Measurements from ENCODE around the gene GZMM.

GZMM gene

DNA sequence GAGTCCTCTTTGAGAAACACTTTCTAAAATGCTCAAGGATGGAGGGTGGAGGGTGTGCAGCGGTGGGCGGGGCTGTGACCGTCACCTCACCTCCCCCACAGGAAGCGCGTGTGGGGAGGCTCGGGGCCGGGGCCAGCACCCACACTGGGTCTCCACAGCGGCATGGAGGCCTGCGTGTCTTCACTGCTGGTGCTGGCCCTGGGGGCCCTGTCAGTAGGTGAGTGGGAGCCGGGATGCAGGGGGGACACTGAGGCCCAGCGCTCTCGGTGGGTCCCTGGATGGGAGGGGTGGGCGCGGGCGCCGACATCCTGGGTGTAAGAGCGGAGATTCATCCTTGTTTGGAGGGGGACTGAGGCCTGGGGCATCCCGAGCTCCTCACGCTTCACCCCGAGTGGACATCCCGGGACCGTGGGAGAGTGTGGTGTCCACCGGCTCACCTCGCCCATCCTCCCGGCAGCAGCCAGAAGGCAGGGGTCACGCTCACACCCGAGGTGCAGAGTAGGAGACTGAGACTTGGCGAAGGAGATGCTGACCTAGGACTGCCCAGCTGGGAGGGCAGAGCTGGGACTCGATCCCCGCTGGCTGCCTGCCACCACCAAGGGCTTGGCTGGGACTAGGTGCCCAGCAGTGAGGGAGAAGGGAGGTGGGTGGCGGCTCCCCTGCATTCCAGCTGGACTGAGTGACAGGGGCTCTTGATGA is at the start of gene GZMM:
Gene GZMM, plus strand, starts transcription at position 144 of the 699 bp plus-strand sequence. Its CDS starts 19 bp downstream, at position 163.
- peak; percentile 19 to 74 (median 51) for DNase-seq

DNA sequence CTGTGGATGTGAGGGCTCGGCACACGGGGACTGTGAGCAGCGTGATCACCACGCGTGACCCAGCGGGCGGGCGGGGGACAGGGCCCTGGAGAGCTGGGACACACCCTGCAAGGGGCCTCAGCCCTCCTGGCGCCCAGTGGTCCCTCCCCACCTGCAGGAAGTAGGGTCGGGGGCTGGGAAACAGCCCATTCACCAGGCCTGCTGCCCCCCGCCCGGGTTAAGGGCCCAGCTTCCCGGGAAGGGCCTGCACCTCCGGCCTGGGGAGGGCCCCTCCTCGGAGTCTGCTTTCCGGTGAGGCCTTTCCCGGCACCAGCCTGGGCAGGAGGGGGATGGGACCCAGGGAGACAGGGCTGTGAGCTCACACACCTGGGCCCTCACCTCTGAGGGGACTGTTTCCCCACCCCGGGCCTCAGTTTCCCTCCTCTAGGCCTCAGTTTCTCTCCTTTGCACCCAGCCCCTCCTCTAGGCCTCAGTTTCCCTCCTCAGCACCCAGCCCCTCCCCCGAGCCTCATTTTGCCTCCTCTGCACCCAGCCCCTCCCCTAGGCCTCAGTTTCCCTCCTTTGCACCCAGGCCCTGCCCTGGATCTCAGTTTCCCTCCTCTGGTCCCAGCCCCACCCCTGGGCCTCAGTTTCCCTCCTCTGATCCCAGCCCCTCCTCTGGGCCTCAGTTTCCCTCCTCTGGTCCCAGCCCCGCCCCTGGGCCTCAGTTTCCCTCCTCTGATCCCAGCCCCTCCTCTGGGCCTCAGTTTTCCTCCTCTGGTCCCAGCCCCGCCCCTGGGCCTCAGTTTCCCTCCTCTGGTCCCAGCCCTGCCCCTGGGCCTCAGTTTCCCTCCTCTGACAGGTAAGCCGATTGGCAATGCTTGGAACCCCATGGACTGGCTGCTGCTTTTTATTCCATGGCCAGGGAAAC is 49.4 kb upstream of the GZMM start:
- no peak for DNase-seq

DNA sequence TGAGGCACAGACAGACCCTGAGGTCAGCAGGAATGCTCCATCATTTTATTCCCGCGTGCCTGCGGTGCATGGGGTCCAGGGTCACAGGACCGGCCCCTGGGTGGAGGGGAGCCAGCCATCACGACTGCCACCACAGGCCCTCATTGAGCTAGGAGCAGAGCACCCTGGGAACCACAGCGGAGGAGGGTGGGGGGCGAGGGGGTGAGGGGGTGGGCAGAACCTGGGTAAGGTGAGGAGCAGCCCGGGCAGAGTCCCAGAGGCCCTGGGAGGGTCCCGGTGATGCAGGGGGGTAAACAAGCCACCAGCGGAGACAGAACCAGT is 48.8 kb upstream of the GZMM start:
- DNase-seq: no peak

DNA sequence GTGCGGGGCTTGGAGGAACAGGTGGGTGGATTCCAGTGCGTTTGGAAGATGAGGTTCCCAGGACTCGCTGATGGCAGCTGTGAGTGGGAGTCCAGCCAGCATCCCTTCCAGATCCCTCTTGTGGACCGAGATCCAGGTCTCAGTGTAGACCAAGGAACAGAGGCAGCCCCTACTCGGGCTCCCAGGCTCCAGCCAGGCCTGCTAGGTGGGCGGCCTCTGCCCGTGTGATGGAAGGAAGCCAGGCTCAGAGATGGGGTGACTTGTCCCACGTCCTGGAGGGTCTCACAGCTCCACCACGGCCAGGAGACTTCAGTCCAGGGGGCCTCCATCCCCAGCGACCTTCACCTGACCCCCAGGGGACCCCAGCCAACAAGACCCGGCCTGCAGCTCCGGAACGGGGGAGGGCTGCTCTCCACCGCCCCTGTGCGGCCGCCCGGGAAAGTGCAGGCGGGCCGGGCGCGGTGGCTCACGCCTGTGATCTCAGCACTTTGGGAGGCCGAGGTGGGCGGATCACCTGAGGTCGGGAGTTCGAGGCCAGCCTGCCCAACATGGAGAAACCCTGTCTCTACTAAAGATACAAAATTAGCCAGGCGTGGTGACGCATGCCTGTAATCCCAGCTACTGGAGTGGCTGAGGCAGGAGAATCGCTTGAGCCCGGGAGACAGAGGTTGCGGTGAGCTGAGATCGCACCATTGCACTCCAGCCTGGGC is 48.3 kb upstream of the GZMM start:
- DNase-seq: peak in 2 of 4 experiments; percentile 9 to 20

DNA sequence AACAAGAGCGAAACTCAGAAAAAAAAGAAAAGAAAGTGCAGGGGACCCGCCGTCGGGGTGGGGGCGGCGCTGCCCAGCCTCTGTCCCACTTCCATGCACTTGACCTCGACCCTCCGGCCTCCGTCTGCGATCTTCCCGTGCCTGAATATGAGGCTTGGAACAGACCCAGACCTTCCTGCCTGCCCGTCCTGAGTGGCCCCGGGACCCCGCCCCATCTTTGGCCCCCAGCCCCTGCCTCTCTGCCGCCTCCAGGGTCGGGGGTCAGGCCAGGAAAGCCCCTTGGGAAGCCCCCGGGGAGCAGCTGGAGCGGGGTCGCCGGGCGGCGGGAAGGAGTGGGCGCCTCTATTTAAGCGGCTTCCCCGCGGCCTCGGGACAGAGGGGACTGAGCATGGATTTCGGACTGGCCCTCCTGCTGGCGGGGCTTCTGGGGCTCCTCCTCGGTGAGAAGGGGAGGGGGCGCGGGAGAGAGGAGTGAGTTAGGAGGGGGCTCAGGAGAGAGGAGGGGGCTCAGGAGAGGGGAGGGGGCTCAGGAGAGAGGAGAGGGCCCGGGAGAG is 47.7 kb upstream of the GZMM start, which contains the start of gene MADCAM1:
Gene MADCAM1, plus strand, starts transcription at position 375 of the 554 bp plus-strand sequence. Its CDS starts 14 bp downstream, at position 389.
- no peak for DNase-seq

DNA sequence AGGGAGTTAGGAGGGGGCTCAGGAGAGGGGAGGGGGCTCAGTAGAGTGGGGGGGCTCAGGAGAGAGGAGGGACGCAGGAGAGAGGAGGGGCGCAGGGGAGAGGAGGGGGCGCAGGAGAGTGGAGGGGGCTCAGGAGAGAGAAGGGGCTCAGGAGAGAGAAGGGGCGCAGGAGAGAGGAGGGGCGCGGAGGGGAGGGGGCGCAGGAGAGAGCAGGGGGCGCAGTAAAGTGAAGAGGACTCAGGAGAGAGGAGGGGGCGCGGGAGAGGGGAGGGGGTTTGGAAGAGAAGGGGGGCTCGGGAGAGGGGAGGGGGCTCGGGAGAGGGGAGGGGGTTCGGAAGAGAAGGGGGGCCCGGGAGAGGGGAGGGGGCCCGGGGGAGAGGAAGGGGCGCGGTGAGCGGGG is 46.9 kb upstream of the GZMM start:
- DNase-seq: no peak

DNA sequence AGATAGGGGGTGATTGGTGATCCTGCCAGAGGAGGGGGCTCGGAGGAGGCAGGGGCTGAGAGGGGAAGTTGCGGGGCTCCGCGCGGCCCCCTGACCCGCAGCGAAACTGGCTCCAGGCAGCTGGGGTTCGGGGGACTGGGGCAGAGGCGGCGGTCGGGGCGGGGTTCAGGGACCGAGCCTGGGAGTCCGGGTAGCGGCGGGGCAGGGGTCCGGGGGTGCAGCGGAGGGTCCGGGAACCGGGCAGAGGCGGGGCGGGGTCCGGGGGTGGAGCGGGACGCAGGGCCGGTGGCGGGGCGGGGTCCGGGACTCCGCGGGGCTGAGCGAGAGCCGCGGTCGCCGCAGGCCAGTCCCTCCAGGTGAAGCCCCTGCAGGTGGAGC is 46.4 kb upstream of the GZMM start:
- no peak for DNase-seq

DNA sequence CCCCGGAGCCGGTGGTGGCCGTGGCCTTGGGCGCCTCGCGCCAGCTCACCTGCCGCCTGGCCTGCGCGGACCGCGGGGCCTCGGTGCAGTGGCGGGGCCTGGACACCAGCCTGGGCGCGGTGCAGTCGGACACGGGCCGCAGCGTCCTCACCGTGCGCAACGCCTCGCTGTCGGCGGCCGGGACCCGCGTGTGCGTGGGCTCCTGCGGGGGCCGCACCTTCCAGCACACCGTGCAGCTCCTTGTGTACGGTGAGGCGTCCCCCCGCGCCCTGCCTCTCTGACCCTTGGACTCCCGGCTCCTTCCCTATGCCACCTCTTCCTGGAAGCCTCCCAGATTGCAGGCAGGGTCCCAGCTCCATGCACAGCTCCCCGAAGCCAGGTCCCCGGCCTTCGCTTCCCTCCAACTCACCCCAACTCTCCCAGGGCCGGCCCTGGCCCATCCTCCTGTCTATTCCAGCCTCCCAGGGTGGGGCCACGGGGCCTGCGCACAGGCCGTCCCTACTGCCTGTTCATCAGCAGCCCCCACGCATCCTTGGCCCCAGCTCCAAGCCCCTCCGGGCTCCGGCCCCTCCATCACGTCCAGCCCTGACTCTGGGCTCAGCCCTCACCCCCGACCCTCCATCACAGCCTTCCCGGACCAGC is 45.9 kb upstream of the GZMM start:
- no peak for DNase-seq

DNA sequence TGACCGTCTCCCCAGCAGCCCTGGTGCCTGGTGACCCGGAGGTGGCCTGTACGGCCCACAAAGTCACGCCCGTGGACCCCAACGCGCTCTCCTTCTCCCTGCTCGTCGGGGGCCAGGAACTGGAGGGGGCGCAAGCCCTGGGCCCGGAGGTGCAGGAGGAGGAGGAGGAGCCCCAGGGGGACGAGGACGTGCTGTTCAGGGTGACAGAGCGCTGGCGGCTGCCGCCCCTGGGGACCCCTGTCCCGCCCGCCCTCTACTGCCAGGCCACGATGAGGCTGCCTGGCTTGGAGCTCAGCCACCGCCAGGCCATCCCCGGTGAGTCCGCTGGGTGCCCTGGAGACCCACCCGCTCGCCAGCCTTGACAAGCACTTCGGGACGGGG is 45.4 kb upstream of the GZMM start:
- no peak for DNase-seq

DNA sequence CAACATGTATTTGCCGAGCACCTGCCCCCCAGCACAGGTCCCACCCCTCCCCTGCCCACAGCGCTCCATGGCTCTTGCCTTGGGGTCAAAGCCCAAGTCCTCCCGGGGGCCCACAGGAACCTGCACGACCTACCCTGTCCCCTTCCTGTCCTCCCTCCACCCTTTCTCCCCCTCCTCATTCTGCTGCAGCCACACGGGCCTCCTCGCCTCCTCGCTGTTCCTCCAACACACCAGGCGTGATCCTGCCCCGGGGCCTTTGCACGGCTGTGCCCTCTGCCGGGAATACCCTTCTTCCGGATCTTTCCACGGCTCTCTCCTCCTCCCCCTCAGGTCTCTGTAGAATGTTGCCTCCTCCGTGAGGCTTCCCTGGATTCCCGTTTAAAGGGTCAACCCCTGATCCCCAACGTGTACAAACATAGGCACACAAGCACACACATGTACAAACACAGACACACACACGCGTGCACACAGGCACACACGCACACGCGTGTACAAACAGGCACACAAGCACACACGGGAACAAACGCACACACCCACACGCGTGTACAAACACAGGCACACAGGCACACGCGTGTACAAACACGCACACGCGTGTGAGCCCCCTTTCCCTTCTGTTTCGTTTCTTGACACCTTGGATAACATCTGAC is 44.8 kb upstream of the GZMM start:
- no peak for DNase-seq

DNA sequence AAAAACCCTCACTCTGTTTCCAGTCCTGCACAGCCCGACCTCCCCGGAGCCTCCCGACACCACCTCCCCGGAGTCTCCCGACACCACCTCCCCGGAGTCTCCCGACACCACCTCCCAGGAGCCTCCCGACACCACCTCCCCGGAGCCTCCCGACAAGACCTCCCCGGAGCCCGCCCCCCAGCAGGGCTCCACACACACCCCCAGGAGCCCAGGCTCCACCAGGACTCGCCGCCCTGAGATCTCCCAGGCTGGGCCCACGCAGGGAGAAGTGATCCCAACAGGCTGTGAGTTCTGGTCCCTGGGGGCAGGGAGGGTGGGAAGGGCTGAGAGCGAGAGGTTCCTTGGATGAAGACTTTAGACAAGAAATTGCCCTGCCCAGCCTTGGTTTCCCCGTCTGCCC is 42.2 kb upstream of the GZMM start:
- DNase-seq: no peak

DNA sequence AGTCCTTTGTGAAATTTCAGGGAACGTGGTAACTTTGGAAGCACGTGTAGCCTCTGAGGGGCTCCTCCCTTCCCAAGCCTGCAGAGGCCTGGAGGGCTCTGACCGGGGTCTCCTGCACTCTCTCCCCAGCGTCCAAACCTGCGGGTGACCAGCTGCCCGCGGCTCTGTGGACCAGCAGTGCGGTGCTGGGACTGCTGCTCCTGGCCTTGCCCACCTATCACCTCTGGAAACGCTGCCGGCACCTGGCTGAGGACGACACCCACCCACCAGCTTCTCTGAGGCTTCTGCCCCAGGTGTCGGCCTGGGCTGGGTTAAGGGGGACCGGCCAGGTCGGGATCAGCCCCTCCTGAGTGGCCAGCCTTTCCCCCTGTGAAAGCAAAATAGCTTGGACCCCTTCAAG is 39.2 kb upstream of the GZMM start:
- DNase-seq: no peak

DNA sequence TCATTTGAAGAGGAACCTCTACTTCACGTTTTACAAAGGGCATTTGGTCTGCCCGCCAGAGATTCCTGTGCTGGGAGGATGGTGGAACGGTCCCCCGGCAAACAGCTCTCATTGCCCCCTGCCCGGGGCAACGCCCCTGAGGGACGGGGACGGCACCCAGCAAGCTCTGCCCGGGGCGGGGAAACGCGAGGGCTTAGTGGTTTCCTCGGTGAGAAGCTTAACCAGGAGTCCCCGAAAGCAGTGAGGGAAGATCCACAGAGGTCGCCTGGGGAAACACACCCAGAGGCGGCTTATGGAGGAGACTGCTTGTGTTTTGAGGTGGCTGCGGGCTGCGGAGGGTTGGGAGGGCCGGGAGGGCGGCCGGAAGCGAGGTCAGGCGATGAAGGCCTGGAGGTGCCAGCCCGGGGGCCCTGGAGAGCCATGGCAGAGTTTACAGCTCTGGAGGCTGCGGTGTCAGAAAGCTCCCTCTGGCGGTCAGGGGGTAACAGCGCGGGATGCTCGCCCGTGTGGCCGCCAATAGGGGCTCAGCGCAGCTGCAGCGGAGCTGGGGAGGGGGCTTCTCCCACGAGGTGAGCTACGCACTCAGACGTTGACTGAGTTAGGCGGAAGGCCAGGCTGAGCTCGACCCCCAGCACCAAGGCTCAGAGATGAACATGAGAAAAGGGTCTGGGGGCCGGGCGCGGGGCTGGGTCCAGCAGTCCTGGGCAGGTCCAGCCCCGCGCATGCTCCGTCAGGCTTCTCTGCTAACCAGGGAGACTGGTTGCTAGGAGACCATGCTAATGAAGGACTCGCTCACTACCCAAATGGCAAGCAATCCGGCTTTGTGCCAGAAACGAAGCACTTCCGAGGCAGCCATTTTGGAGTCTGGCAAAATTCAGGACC is 37.2 kb upstream of the GZMM start:
- peak; percentile 92 to 94 (median 93) for DNase-seq

DNA sequence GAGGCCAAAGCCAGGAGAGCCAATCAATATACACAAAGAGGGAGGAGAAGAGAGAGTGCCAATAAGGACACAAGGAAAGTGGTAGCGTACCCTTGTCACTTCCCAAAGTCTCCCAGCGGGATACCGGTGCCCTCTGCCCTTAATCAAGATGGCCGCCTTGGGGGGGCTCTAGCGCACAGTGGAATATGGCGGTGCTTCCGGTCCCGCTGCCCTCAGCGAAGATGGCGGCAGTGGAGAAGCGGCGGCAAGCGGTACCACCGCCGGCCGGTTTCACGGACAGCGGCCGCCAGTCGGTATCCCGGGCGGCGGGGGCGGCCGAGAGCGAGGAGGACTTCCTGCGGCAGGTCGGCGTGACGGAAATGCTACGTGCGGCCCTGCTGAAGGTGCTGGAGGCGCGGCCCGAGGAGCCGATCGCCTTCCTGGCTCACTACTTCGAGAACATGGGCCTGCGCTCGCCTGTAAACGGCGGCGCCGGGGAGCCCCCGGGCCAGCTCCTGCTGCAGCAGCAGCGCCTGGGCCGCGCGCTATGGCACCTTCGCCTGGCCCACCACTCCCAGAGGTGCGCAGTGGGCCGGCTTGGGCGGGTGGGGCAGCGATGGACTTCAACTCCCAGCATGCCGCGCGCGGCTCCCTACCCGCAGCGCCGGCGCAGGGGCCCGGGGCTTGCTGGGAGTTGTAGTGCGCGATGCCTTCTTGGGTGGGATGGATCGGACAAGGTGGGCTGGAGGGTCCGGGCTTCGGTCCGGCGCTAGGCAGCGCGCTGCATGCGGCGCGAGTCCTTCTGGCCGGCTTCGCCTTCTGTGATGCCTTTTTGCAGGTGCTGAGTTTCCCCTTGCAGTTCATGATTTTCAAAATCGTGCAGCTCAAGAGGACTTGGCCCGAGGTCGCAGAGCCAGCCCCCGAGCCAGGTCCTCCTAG is 36.3 kb upstream of the GZMM start, which contains the start of gene TPGS1:
Gene TPGS1, plus strand, starts transcription at position 212 of the 918 bp plus-strand sequence. Its CDS starts 10 bp downstream, at position 222.
- DNase-seq: peak; percentile 82 to 93 (median 88)

DNA sequence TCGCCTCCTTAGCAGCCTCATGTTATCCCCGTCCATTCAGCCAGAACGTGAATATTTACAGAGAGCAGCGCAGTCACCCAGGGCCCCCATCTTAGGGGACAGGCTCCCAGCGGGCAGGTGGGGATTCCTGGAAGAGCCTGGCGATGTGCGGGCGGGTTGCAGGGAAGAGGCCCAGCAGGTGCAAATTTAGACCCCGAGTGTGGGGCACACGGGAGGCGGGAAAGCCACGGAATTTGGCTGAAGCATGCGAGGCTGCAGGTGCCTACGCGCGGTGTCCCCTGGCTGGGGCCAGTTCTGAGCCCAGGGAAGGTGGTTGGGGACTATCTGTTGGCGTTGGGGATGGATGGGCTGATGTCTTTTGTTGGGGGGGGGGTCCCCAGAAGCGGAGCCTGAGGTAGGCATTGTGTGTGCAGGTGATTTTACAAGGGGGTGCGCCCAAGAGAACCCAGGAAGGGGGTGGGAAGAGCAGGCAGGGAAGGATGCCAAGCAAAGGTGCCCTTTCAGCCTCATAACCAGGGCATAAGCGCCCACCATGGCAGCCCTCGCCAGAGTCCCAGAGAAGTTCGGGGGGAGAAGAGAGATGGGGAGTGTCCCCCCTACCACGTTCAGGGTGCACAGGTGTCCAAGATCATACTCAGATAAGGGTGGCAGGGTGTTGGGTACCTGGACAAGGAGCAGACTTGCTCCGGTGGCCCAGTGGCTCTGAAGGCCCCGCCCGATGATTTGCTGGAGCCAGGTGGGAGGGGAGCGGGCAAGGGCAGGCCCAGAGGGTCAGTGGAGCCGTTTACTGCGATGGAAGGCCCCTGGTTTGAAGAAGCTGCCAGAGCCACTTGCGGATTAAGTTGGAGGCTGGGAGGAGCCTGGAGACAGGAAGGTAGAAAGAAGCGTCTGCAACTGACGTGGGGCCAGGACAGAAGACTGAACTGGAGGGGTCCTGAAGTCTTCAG is 35.4 kb upstream of the GZMM start:
- DNase-seq: no peak

DNA sequence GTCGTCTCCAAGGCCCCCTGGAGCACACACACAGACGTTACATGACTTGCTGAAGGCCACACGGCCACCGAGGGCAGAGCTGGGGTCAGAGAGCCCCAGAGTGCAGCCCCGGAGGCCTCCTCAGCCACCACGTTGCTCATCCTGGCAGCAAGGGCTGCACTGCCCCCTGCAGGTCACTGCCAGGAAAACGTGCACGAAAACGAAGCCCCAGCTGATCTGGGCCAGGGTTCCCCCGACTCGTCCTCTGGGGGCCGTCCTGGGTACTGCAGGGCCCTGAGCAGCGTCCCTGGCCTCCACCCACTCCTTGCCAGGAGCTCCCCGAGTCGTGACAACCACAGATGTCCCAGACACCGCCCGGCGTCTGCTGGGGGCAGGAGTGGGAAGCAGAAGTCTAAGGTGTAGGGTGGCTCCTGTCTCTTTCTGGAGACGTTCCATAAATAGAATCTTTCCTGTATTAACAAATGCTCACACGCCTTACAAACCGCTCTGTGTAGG is 33.2 kb upstream of the GZMM start:
- peak; percentile 82 to 93 (median 89) for DNase-seq

DNA sequence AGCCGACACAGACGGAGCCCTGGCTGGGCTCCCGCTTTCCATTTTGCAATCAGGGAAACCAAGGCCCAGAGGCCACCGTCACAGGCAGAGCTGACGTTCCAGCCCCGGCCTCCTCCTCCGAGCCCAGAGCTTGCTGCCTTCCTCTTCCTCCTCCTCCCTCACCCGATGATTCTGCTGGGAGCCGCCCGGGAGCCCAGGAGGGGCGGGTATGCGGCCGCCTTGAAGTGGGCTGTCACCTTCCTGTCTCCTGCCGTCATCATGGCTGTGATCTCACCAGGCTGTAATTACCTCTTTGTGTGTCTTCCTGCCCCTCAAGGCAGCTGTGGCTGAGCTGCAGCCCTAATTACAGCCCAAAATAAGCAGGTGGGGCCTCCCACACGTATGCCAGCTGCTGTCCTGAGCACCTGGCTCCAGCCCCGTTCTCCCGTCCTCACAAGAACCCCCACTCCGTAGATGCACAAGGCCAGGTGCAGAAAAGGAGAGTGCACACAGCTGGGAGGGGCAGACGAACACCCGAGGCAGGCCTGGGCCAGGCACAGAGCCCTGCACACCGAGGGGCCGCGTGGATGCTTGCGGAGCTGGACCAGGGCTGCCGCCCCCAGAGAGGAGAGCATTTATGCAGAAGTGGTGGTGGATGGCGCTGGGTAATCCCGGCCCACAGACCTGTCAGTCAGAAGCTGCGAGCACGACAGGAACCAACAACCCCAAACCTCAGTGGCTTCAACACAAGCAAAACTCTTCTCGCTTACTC is 32.6 kb upstream of the GZMM start:
- peak; percentile 23 to 78 (median 53) for DNase-seq
